Type B pancreatic cell (in vitro differentiated cells): ENCODE data around the gene PYURF. TPM values are rescaled to one million over a fixed set of nuclear protein-coding genes. Genes with fewer than 3 reads are reported as not detected.
"Not testable (repeated sequence)": the region's sequence is repeated elsewhere in the genome, so short reads cannot be mapped to it uniquely, and the experiment has no call there.

Experiments
- DNase-seq: peaks from one replicate; pipeline ENCODE4 v3.0.0; 2021; ENCODE audit warnings: mixed read lengths; ENCODE audit not compliant: unreplicated experiment; ENCODE audit errors: extremely low spot score
- H3K27ac Mint-ChIP-seq: 2 replicates; pipeline ENCODE4 v1.8.0; 2021; ENCODE audit warnings: mild to moderate bottlenecking, mixed read lengths
- H3K27me3 Mint-ChIP-seq: 2 replicates; pipeline ENCODE4 v1.8.0; 2021; ENCODE audit warnings: mixed read lengths
- H3K36me3 Mint-ChIP-seq: 2 replicates; pipeline ENCODE4 v1.8.0; 2021; ENCODE audit warnings: mixed read lengths
- H3K4me1 Mint-ChIP-seq: one replicate; pipeline ENCODE4 v1.8.0; 2021; ENCODE audit warnings: mixed read lengths; ENCODE audit not compliant: unreplicated experiment
- H3K4me3 Mint-ChIP-seq: 2 replicates; pipeline ENCODE4 v1.8.0; 2021; ENCODE audit warnings: mild to moderate bottlenecking, mixed read lengths
- H3K9me3 Mint-ChIP-seq: 2 replicates; pipeline ENCODE4 v1.8.0; 2021; ENCODE audit warnings: mixed read lengths
- long read RNA-seq: library from polyadenylated mRNA; unstranded; transcript quantifications from one replicate; pipeline ENCODE4 v2.0.0, GENCODE V29; 2020
- total RNA-seq: library from RNA; stranded (reverse); gene quantifications from 2 replicates; pipeline ENCODE4 v1.2.1, GENCODE V29; 2021; ENCODE audit warnings: low replicate concordance
- TF ChIP-seq, protein P1 (sequence below): fragments of 200-600 bp; sonication (generic); conservative IDR thresholded peaks from 2 replicates; pipeline ENCODE4 v1.5.0; 2021; ENCODE audit warnings: antibody characterized with exemption, mild to moderate bottlenecking

The PYURF gene
- total RNA-seq, result 58.6 and 63.7 TPM in 2 replicates
- long read RNA-seq, transcript PYURF-201 (2 exons, 1,361 nt), result major isoform, 526 of 528 reads
- long read RNA-seq, partial matches to known transcripts, result 0 of 528 reads
- long read RNA-seq, other reads (novel, unspliced or antisense), result 2 of 528 reads

GRCh38 chr4:88523325-88524129 lies at the start of gene PYURF:
Gene PYURF, minus strand, starts transcription at chr4:88523776. Its CDS starts 76 bp downstream, at chr4:88523700.
- peaks cover 17% of the 10 kb centered on the region for H3K36me3 Mint-ChIP-seq
- TF ChIP-seq, protein P1, sequence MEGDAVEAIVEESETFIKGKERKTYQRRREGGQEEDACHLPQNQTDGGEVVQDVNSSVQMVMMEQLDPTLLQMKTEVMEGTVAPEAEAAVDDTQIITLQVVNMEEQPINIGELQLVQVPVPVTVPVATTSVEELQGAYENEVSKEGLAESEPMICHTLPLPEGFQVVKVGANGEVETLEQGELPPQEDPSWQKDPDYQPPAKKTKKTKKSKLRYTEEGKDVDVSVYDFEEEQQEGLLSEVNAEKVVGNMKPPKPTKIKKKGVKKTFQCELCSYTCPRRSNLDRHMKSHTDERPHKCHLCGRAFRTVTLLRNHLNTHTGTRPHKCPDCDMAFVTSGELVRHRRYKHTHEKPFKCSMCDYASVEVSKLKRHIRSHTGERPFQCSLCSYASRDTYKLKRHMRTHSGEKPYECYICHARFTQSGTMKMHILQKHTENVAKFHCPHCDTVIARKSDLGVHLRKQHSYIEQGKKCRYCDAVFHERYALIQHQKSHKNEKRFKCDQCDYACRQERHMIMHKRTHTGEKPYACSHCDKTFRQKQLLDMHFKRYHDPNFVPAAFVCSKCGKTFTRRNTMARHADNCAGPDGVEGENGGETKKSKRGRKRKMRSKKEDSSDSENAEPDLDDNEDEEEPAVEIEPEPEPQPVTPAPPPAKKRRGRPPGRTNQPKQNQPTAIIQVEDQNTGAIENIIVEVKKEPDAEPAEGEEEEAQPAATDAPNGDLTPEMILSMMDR, result no peak
- H3K27ac Mint-ChIP-seq, result peak within 1 kb of the TSS; percentile 94
- H3K4me1 Mint-ChIP-seq, result peaks cover 20% of the 10 kb centered on the region
- peak; percentile 90 for DNase-seq
- peak within 1 kb of the TSS; percentile 99 for H3K4me3 Mint-ChIP-seq
- H3K9me3 Mint-ChIP-seq, result no peaks in the 10 kb centered on the region
- no peaks in the 10 kb centered on the region for H3K27me3 Mint-ChIP-seq

- Mint-ChIP-seq H3K27ac (no peak overlapping the region), H3K4me3 (no peak overlapping the region), H3K36me3 (no peaks in the 10 kb centered on the region), H3K4me1 (peaks cover 11% of the 10 kb centered on the region), H3K27me3 (no peaks in the 10 kb centered on the region), H3K9me3 (no peaks in the 10 kb centered on the region)
- TF ChIP-seq, protein P1, result no peak
- no peak for DNase-seq
Measured at GRCh38 chr4:88570001-88570400, 46.4 kb upstream of the PYURF start.

GRCh38 chr4:88567591-88567990 lies 44.0 kb upstream of the PYURF start:
- H3K27me3 Mint-ChIP-seq, result no peaks in the 10 kb centered on the region
- H3K4me1 Mint-ChIP-seq, result no peaks in the 10 kb centered on the region
- H3K9me3 Mint-ChIP-seq, result no peaks in the 10 kb centered on the region
- H3K4me3 Mint-ChIP-seq, result no peak overlapping the region
- DNase-seq, result no peak
- TF ChIP-seq, protein P1, result no peak
- no peak overlapping the region for H3K27ac Mint-ChIP-seq
- H3K36me3 Mint-ChIP-seq, result no peaks in the 10 kb centered on the region

- DNase-seq, result no peak
- Mint-ChIP-seq H3K4me1 (no peaks in the 10 kb centered on the region), H3K27ac (no peak overlapping the region), H3K4me3 (no peak overlapping the region), H3K36me3 (no peaks in the 10 kb centered on the region), H3K9me3 (no peaks in the 10 kb centered on the region), H3K27me3 (peaks cover 3% of the 10 kb centered on the region)
- TF ChIP-seq, protein P1, result no peak
Measured at GRCh38 chr4:88549815-88550214, 26.2 kb upstream of the PYURF start.

- TF ChIP-seq, protein P1, result peak; percentile 74
- not testable (repeated sequence) for H3K4me1 Mint-ChIP-seq
Measured at GRCh38 chr4:88539322-88540068, 15.9 kb upstream of the PYURF start.

More at GRCh38 chr4:88539322-88540068, 15.9 kb upstream of the PYURF start:
- H3K27ac Mint-ChIP-seq, H3K27me3 Mint-ChIP-seq, H3K4me3 Mint-ChIP-seq, H3K36me3 Mint-ChIP-seq, H3K9me3 Mint-ChIP-seq: not testable (repeated sequence)
- peak; percentile 73 for DNase-seq
